Measurements from ENCODE around the gene IL23A. TPM values are rescaled to one million over a fixed set of nuclear protein-coding genes. Genes with fewer than 3 reads are reported as not detected.

IL23A gene
- polyA plus RNA-seq, 3 donors: 1.0 to 4.8 (median 1.6) TPM

- Histone ChIP-seq H3K27me3 (ENCODE audit: control insufficient read depth in 2 of 2, insufficient read depth in 2 of 2, low read length in 2 of 2) (no peaks in the 10 kb centered on the region), H3K27ac (ENCODE audit: low read depth in 1 of 2, low read length in 2 of 2) (peak overlapping the region in 1 of 2 donors; percentile 95), H4K20me1 (ENCODE audit: insufficient read depth, low read length) (peaks cover 58% of the 10 kb centered on the region), H3K36me3 (replicated peaks in 1 of 2; ENCODE audit: control insufficient read depth in 1 of 2, insufficient read depth in 2 of 2, low read length in 2 of 2) (peaks cover 4 to 22% of the 10 kb centered on the region in 2 donors), H3K9ac (ENCODE audit: insufficient read depth, low read length, poor library complexity, severe bottlenecking) (peak overlapping the region; percentile 94), H3K9me3 (replicated peaks in 1 of 2; ENCODE audit: control insufficient read depth in 1 of 2, insufficient read depth in 1 of 2, low read length in 2 of 2) (no peaks in the 10 kb centered on the region), H3K79me2 (ENCODE audit: insufficient read depth, low read length) (peaks cover 73% of the 10 kb centered on the region), H3K4me1 (ENCODE audit: control insufficient read depth in 1 of 2, insufficient read depth in 2 of 2, low read length in 2 of 2) (peaks cover 41 to 49% of the 10 kb centered on the region in 2 donors), H3K4me2 (replicated peaks; ENCODE audit: extremely low read depth, low read length, poor library complexity, severe bottlenecking) (peak overlapping the region; percentile 99), H3K4me3 (replicated peaks in 1 of 3; ENCODE audit: low read depth in 2 of 3, low read length in 3 of 3) (peak overlapping the region in 2 of 3 experiments; percentile 61 to 84), H2AFZ (ENCODE audit: insufficient read depth, low read depth, low read length, poor library complexity, severe bottlenecking) (no peak overlapping the region)
- peaks cover 51% of the 10 kb centered on the region for H3K4me1 Mint-ChIP-seq
- intact Hi-C loops (cut with micrococcal nuclease): no loop called here
- peak overlapping the region; percentile 93 to 98 for H3K4me3 Mint-ChIP-seq
- H3K9me3 Mint-ChIP-seq: no peaks in the 10 kb centered on the region
- peak overlapping the region in 6 of 7 donors; percentile 94 to 97 (median 96) for H3K27ac Mint-ChIP-seq
- H3K27me3 Mint-ChIP-seq (ENCODE audit: low read depth in 3 of 3): peaks cover 0 to 2% (median 0%) of the 10 kb centered on the region in 3 donors
- no peak for DNase-seq
- peaks cover 10 to 31% of the 10 kb centered on the region in 2 donors for H3K36me3 Mint-ChIP-seq
- no peak for TF ChIP-seq CTCF (IDR thresholded peaks at IDR 0.05)
- WGBS (ENCODE audit: insufficient coverage): no CpG with 5 or more reads among the region's 5 CpGs
Measured at GRCh38 chr12:56298828-56299227, 39.9 kb upstream of the IL23A start.

GRCh38 chr12:56299308-56299852, 39.3 kb upstream of the IL23A start:
- Histone ChIP-seq H3K27ac (ENCODE audit: low read depth in 1 of 2, low read length in 2 of 2) (peak overlapping the region; percentile 84 to 95), H2AFZ (ENCODE audit: insufficient read depth, low read depth, low read length, poor library complexity, severe bottlenecking) (peak overlapping the region; percentile 85), H4K20me1 (ENCODE audit: insufficient read depth, low read length) (peaks cover 53% of the 10 kb centered on the region), H3K79me2 (ENCODE audit: insufficient read depth, low read length) (peaks cover 68% of the 10 kb centered on the region), H3K36me3 (replicated peaks in 1 of 2; ENCODE audit: control insufficient read depth in 1 of 2, insufficient read depth in 2 of 2, low read length in 2 of 2) (peaks cover 5 to 21% of the 10 kb centered on the region in 2 donors), H3K27me3 (ENCODE audit: control insufficient read depth in 2 of 2, insufficient read depth in 2 of 2, low read length in 2 of 2) (no peaks in the 10 kb centered on the region), H3K9me3 (replicated peaks in 1 of 2; ENCODE audit: control insufficient read depth in 1 of 2, insufficient read depth in 1 of 2, low read length in 2 of 2) (no peaks in the 10 kb centered on the region), H3K9ac (ENCODE audit: insufficient read depth, low read length, poor library complexity, severe bottlenecking) (peak overlapping the region; percentile 94), H3K4me3 (replicated peaks in 1 of 3; ENCODE audit: low read depth in 2 of 3, low read length in 3 of 3) (peak overlapping the region; percentile 61 to 84 (median 66)), H3K4me2 (replicated peaks; ENCODE audit: extremely low read depth, low read length, poor library complexity, severe bottlenecking) (peak overlapping the region; percentile 99), H3K4me1 (ENCODE audit: control insufficient read depth in 1 of 2, insufficient read depth in 2 of 2, low read length in 2 of 2) (peaks cover 41 to 49% of the 10 kb centered on the region in 2 donors)
- H3K4me1 Mint-ChIP-seq: peaks cover 50% of the 10 kb centered on the region
- no peak for DNase-seq
- H3K36me3 Mint-ChIP-seq: peaks cover 9 to 29% of the 10 kb centered on the region in 2 donors
- WGBS (ENCODE audit: insufficient coverage): 0% methylated on average over 4 of the region's 10 CpGs
- H3K27me3 Mint-ChIP-seq (ENCODE audit: low read depth in 3 of 3): peaks cover 0 to 2% (median 0%) of the 10 kb centered on the region in 3 donors
- TF ChIP-seq CTCF (IDR thresholded peaks at IDR 0.05): no peak
- H3K9me3 Mint-ChIP-seq: no peaks in the 10 kb centered on the region
- H3K27ac Mint-ChIP-seq: peak overlapping the region; percentile 94 to 97 (median 97)
- intact Hi-C loops (cut with micrococcal nuclease): no loop called here
- peak overlapping the region; percentile 93 to 98 for H3K4me3 Mint-ChIP-seq

Measured in CD14-positive monocyte (primary cell).